GM23248 (cell line): ENCODE results near the gene POR. TPM values are rescaled to one million over a fixed set of nuclear protein-coding genes. Genes with fewer than 3 reads are reported as not detected.

Experiments
- DNase-seq: peaks from one replicate; pipeline ENCODE4 v3.0.0-alpha.2; 2015
- H2AFZ ChIP-seq: fragments of 200-600 bp; sonication (generic); 2 replicates; pipeline ENCODE4 v1.6.1; 2016; ENCODE audit warnings: antibody characterized with exemption
- H3F3A ChIP-seq: fragments of 200-600 bp; sonication (generic); 2 replicates; pipeline ENCODE4 v1.6.1; 2016; ENCODE audit warnings: mild to moderate bottlenecking, antibody characterized with exemption, mixed run types; ENCODE audit not compliant: insufficient read depth
- H3K27ac ChIP-seq: fragments of 200-600 bp; sonication (generic); 2 replicates; pipeline ENCODE4 v1.5.1; 2016; ENCODE audit warnings: mild to moderate bottlenecking
- H3K27me3 ChIP-seq: fragments of 200-600 bp; sonication (generic); replicated peaks from 2 replicates; pipeline ENCODE4 v1.6.1; 2016; ENCODE audit warnings: mild to moderate bottlenecking; ENCODE audit not compliant: insufficient read depth
- H3K36me3 ChIP-seq: fragments of 200-600 bp; sonication (generic); 2 replicates; pipeline ENCODE4 v1.6.1; 2016; ENCODE audit warnings: low read depth, mild to moderate bottlenecking
- H3K4me1 ChIP-seq: fragments of 200-600 bp; sonication (generic); 2 replicates; pipeline ENCODE4 v1.6.1; 2016; ENCODE audit warnings: mild to moderate bottlenecking; ENCODE audit not compliant: insufficient read depth
- H3K4me2 ChIP-seq: fragments of 200-600 bp; sonication (generic); one replicate; pipeline ENCODE4 v1.6.1; 2016; ENCODE audit warnings: mild to moderate bottlenecking; ENCODE audit not compliant: unreplicated experiment
- H3K4me3 ChIP-seq: fragments of 200-600 bp; sonication (generic); 2 replicates; pipeline ENCODE4 v1.5.1; 2016; ENCODE audit warnings: mild to moderate bottlenecking
- H3K79me2 ChIP-seq: fragments of 200-600 bp; sonication (generic); 2 replicates; pipeline ENCODE4 v1.6.1; 2016; ENCODE audit warnings: mild to moderate bottlenecking; ENCODE audit not compliant: insufficient read depth
- H3K9ac ChIP-seq: fragments of 200-600 bp; sonication (generic); 2 replicates; pipeline ENCODE4 v1.6.1; 2016; ENCODE audit warnings: mild to moderate bottlenecking
- H3K9me2 ChIP-seq: fragments of 200-600 bp; sonication (generic); 2 replicates; pipeline ENCODE4 v1.6.1; 2016; ENCODE audit warnings: mixed run types, mild to moderate bottlenecking, moderate library complexity; ENCODE audit not compliant: insufficient read depth
- H3K9me3 ChIP-seq: fragments of 200-600 bp; sonication (generic); one replicate; pipeline ENCODE4 v1.6.1; 2017; ENCODE audit warnings: low read depth
- H4K20me1 ChIP-seq: fragments of 200-600 bp; sonication (generic); 2 replicates; pipeline ENCODE4 v1.6.0; 2016; ENCODE audit not compliant: insufficient read depth
- EZH2 ChIP-seq: fragments of 200-600 bp; sonication (generic); IDR thresholded peaks from 2 replicates; pipeline ENCODE4 v1.6.1; 2018; ENCODE audit warnings: antibody characterized with exemption, mild to moderate bottlenecking; ENCODE audit not compliant: insufficient read depth, poor library complexity, severe bottlenecking
- EZH2phosphoT487 ChIP-seq: fragments of 200-600 bp; sonication (generic); IDR thresholded peaks from 2 replicates; pipeline ENCODE4 v1.6.1; 2018; ENCODE audit warnings: antibody characterized with exemption, moderate library complexity, mild to moderate bottlenecking, low read depth; ENCODE audit not compliant: insufficient read depth
- WGBS, 2 experiments: methylation state at CpG; one replicate each; pipeline ENCODE4 v1.1.6; 2015 to 2017; ENCODE audit warnings: low lambda C conversion rate in 2 of 2, low coverage in 1 of 2; ENCODE audit errors: missing lambda C conversion rate in 2 of 2; 5-methylcytosine and 5-hydroxymethylcytosine counted together
- in situ Hi-C: fragments of 300-500 bp; cut with MboI; formaldehyde crosslinking; loops from 2 replicates; pipeline ENCODE4 v1.15.0; 2020
- polyA plus RNA-seq: library from polyadenylated mRNA; unstranded; fragments of >200 nt; fragmentation: Nextera tagmentation; extraction: Ambion mirVana; gene quantifications from 2 replicates; pipeline ENCODE4 v1.2.1, GENCODE V29; 2016
- total RNA-seq: library from RNA; depleted of rRNA; stranded (reverse); fragments of >200 nt; shearing (Covaris generic); gene quantifications from 2 replicates; pipeline ENCODE4 v1.2.3, GENCODE V29; 2014

The POR gene
- total and polyA plus RNA-seq, 2 experiments from 2014 or later = 42.7 to 58.6 TPM

- TF ChIP-seq EZH2 (no peak), EZH2phosphoT487 (no peak)
- Histone ChIP-seq H3K79me2 (peaks cover 24% of the 10 kb centered on the region), H3K27ac (no peak overlapping the region), H2AFZ (no peak overlapping the region), H3K4me2 (no peak overlapping the region), H3F3A (no peaks in the 10 kb centered on the region), H3K36me3 (peaks cover 3% of the 10 kb centered on the region; the same call in 1 of the 2 replicates), H4K20me1 (no peaks in the 10 kb centered on the region), H3K9me2 (no peaks in the 10 kb centered on the region), H3K4me1 (peaks cover 6% of the 10 kb centered on the region), H3K9me3 (no peaks in the 10 kb centered on the region), H3K27me3 (no peaks in the 10 kb centered on the region), H3K4me3 (no peak overlapping the region), H3K9ac (no peak overlapping the region)
- DNase-seq = no peak
- in situ Hi-C loops = no loop called here
- WGBS, 2 experiments = 93 to 97% methylated on average over 5 of the region's 5 CpGs
These were observed 30.5 kb upstream of the POR start for GRCh38 chr7:75884476-75884875.

GRCh38 chr7:75885036-75885435, 29.9 kb upstream of the POR start:
- in situ Hi-C loops = no loop called here
- Histone ChIP-seq H4K20me1 (no peaks in the 10 kb centered on the region), H3K27me3 (no peaks in the 10 kb centered on the region), H3K36me3 (peaks cover 3% of the 10 kb centered on the region; the same call in 1 of the 2 replicates), H3K9ac (no peak overlapping the region), H3K4me2 (no peak overlapping the region), H3K79me2 (peaks cover 18% of the 10 kb centered on the region), H3F3A (no peaks in the 10 kb centered on the region), H3K9me2 (no peaks in the 10 kb centered on the region), H3K4me3 (no peak overlapping the region), H2AFZ (no peak overlapping the region), H3K9me3 (no peaks in the 10 kb centered on the region), H3K27ac (no peak overlapping the region), H3K4me1 (peaks cover 4% of the 10 kb centered on the region)
- WGBS, 2 experiments = 97 to 98% methylated on average over 3 of the region's 3 CpGs
- TF ChIP-seq EZH2phosphoT487 = no peak
- TF ChIP-seq EZH2 = no peak
- DNase-seq = no peak

- Histone ChIP-seq H3K9me2 (no peaks in the 10 kb centered on the region), H3K4me2 (no peak overlapping the region), H3K36me3 (no peaks in the 10 kb centered on the region; the same call in 1 of the 2 replicates), H4K20me1 (no peaks in the 10 kb centered on the region), H3F3A (no peaks in the 10 kb centered on the region), H3K27ac (no peak overlapping the region), H3K9ac (no peak overlapping the region), H3K27me3 (no peaks in the 10 kb centered on the region), H2AFZ (no peak overlapping the region), H3K79me2 (no peaks in the 10 kb centered on the region), H3K4me3 (no peak overlapping the region), H3K9me3 (no peaks in the 10 kb centered on the region), H3K4me1 (no peaks in the 10 kb centered on the region)
- TF ChIP-seq EZH2 (no peak), EZH2phosphoT487 (no peak)
- WGBS, 2 experiments = 88% methylated on average over 13 of the region's 13 CpGs
- no peak for DNase-seq
- in situ Hi-C loops = no loop called here
These were observed 27.1 kb upstream of the POR start for GRCh38 chr7:75887669-75888369.

- no peak overlapping the region for H3K27ac ChIP-seq
- WGBS, 2 experiments = 83 to 84% methylated on average over 23 of the region's 23 CpGs
- no peak for DNase-seq
These were observed 26.3 kb upstream of the POR start for GRCh38 chr7:75888464-75889222.

More at GRCh38 chr7:75888464-75889222, 26.3 kb upstream of the POR start:
- Histone ChIP-seq H3K27me3 (no peaks in the 10 kb centered on the region), H4K20me1 (no peaks in the 10 kb centered on the region), H3K4me1 (no peaks in the 10 kb centered on the region), H2AFZ (no peak overlapping the region), H3F3A (no peaks in the 10 kb centered on the region), H3K79me2 (no peaks in the 10 kb centered on the region), H3K9me2 (no peaks in the 10 kb centered on the region), H3K9me3 (no peaks in the 10 kb centered on the region), H3K4me2 (no peak overlapping the region), H3K9ac (no peak overlapping the region), H3K36me3 (no peaks in the 10 kb centered on the region), H3K4me3 (no peak overlapping the region)
- in situ Hi-C loops = no loop called here
- no peak for TF ChIP-seq EZH2
- no peak for TF ChIP-seq EZH2phosphoT487
